ENCODE data around the gene LAMB3.

Gene LAMB3

DNA sequence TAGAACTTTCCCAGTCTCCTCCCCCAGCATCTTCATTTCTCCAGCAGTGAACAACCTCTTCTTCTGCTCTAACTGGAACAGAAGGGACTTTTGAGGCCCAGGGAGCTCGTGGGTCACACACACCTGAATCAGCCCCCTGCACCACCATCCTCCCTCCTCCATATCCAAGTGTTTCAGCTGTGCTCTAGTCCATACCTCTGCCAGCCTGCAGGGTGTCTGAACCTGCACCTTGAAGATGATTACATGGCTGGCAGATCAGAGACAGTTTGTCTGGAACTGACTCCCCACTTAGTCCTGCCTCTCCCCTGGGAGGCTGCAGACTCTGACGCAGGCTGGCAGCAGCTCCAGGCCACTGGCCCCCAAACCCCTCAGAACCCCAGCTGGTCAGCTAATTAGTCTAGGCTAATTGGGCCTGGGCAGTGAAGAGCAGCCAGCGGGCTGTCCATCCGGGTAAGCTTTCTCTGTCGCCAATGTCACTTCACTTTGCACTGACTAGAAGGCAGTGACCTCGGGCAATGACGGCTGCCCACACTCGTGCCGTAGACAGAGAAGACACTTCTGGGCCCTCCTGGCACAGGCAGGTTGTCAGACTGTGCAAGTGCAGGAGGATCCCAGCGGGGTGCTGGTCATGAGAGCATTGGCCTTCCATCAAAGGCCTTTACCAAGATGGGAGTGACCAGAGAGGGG, 56.5 kb downstream of the LAMB3 start:
- TF ChIP-seq GATA3 (IDR thresholded peaks at IDR 0.05; ENCODE audit: low read depth, low read length): no peak
- TF ChIP-seq GATA2 (IDR thresholded peaks at IDR 0.05; ENCODE audit: low read depth, low read length): no peak

DNA sequence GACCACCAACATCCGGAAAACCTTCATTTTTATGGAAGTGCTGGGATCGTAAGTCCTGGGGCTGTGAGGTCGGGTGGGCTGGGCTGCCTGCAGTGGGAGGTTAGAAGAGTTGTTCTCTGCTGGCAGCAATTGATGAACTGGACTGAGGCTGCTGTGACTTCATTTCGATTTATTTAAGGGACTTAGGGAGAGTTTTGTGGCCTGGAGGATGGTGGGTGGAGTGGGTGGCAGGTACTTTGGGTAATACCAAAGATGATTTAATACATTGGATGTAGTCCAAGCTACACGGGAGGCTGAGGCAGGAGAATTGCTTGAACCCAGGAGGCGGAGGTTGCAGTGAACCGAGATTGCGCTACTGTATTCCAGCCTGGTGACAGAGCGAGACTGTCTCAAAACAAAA, 57.2 kb downstream of the LAMB3 start:
- no peak for TF ChIP-seq GATA3 (IDR thresholded peaks at IDR 0.05; ENCODE audit: low read depth, low read length)

DNA sequence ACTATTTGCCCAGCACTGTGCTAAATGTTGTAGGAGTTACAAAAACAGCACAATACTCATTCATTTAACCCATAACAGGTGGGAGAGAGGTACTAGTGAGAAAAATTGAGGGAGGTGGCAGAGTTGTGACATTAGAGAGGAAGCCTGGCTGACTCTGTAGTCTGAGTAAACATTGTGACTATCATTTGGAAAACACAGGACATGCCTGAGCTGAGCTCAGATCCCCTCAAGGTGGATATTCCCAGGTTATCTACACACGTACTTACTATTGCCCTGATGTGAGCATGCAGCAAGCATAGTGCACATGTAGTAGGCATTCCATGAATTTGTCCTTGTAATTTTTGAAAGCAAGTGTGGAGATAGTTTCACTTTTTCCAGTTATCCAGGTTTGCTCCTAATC, 57.8 kb downstream of the LAMB3 start:
- TF ChIP-seq GATA3 (IDR thresholded peaks at IDR 0.05; ENCODE audit: low read depth, low read length): no peak
- TF ChIP-seq GATA2 (IDR thresholded peaks at IDR 0.05; ENCODE audit: low read depth, low read length): no peak

DNA sequence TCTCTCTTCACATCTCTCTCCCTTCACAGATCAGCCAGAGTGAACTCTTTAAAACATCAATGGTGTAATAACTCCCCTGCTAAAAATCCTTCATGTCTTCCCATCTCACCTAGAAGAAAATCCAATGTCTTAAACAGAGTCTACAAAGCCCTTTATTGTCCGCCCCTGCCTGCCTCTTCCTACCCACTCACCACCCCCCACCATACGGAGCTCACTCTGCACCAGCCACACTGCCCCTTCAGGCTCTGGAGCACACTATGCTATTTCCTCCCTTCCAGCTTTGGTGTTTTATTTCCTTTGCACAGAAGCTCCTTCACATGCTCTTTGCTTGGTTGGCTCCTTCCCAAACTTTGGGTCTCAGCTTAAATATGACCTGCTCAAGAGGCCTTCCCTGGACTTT, 58.5 kb downstream of the LAMB3 start:
- TF ChIP-seq GATA3 (IDR thresholded peaks at IDR 0.05; ENCODE audit: low read depth, low read length) (no peak), GATA2 (IDR thresholded peaks at IDR 0.05; ENCODE audit: low read depth, low read length) (no peak)

DNA sequence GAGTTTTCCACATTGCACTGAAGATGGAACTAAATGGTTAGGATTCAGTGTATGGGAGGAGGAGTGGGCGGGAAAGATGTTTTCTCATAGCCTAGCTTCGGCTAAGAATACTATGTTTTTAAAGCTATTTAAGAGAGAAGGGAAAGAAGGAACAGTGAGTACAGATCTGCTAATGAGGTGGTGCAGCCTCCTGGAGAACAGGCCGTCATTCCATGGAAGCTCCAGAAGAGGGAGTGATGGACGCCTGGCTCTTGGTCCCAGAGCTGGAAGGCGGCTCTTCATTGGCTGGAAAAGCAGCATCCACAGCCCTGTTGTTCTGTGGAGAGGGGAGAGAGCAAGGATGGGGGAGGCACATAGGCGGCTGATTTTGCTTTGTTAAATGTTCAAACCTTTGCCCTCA, 61.8 kb downstream of the LAMB3 start:
- TF ChIP-seq GATA3 (IDR thresholded peaks at IDR 0.05; ENCODE audit: low read depth, low read length): no peak
- TF ChIP-seq GATA2 (IDR thresholded peaks at IDR 0.05; ENCODE audit: low read depth, low read length): no peak

DNA sequence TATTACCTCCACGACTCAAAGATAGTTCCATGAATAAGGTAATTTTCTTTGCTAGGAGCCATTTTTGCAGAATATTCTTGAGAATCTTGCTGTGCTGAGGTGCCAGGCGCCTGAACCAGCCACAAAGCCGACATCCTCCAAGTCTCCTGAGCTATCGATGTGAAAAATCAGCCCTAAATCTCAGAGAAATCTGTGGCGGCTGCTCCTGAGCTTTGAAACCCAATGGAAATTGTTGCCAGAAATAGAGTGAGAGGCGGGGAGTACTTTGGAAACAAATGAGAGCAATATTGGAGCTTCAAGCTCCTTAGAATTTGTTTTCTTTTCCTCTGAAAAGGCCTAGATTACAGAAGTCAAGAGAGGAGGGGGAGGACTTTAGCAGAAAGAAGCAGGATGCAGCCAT, 62.4 kb downstream of the LAMB3 start:
- TF ChIP-seq GATA2 (IDR thresholded peaks at IDR 0.05; ENCODE audit: low read depth, low read length): no peak
- no peak for TF ChIP-seq GATA3 (IDR thresholded peaks at IDR 0.05; ENCODE audit: low read depth, low read length)

DNA sequence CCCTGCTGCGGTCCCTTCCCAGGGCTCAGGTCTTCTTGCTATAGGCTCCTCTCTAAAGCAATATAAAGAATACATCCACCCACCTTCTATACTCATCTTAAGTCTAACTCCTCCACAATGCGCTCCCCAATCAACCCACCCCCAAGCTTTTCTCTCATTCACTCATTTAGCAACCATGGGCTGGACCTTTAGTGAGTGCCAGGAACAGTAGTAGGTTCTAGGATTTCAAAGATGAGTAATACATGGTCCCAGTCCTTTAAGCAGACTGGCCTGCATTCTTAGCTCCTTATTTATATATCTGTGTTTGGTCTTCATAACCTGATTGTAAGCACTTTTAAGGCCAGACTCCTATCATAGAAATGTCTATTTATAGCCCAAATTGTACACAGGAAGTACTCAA, 62.8 kb downstream of the LAMB3 start:
- no peak for TF ChIP-seq GATA3 (IDR thresholded peaks at IDR 0.05; ENCODE audit: low read depth, low read length)
- TF ChIP-seq GATA2 (IDR thresholded peaks at IDR 0.05; ENCODE audit: low read depth, low read length): no peak

DNA sequence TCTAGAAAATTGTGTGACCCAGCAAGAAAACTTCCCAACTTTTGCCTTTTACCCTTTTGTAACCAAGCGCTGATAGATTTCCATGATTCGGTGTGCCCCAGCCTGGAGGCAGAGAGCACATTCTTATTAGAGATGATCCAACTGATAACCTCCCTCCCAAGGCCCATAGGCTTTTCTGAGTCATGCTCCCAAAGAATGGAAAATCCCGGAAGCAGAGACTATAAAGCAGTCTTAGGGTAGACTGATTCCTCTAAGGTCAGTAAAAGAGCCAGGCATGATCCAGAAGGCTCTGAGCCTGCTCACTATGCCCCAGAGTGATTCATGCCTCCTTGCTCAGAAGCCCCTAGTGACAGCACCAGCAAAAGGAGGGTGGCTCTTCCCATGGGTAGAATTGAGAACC, 64.4 kb downstream of the LAMB3 start:
- TF ChIP-seq GATA2 (IDR thresholded peaks at IDR 0.05; ENCODE audit: low read depth, low read length): no peak

DNA sequence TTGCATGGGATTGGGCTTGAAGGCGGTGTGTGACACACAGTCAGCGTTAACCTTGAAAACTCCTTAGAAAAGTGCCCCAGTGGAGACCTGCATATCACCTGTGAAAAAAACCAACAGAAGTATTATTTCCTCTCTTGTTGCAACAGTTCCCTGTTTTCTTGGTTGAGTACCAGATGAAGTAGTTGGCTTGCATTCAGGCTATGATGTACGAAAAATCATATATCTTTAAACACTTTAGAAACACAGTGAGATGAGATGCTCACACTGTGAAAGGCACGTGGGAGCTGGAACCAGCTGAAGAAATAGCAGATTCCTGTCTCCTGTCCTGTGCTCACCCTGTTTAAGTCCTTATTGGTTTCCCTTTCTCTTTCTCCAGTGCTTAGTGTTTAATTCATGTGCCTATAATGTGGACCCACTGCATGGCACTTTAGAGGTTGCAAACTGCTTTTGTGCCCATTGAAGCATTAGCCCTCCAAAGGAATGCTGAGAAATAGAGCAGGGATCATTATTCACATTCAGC, 65.9 kb downstream of the LAMB3 start:
- TF ChIP-seq GATA3 (IDR thresholded peaks at IDR 0.05; ENCODE audit: low read depth, low read length) (no peak), GATA2 (IDR thresholded peaks at IDR 0.05; ENCODE audit: low read depth, low read length) (no peak)

DNA sequence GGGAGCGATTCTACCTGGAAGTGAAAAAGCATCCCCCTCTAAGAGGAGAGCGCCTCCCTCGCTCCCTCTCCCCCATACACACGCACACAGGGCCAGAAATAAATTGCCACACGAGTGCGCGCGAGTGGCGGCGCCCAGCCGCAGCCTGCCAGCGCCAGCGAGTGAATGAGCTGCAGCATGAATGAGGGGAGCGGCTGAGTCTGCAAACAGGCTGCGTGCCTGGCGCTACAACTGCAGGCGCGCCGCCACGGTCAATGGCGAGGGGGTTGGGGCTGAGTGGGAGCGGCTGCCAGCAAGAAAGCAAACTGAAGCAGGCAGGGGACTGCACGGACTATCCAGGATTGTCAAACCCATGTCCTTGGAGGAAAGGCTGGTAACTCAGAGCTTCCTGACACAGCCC, 66.6 kb downstream of the LAMB3 start:
- TF ChIP-seq GATA2 (IDR thresholded peaks at IDR 0.05; ENCODE audit: low read depth, low read length): no peak
- no peak for TF ChIP-seq GATA3 (IDR thresholded peaks at IDR 0.05; ENCODE audit: low read depth, low read length)

DNA sequence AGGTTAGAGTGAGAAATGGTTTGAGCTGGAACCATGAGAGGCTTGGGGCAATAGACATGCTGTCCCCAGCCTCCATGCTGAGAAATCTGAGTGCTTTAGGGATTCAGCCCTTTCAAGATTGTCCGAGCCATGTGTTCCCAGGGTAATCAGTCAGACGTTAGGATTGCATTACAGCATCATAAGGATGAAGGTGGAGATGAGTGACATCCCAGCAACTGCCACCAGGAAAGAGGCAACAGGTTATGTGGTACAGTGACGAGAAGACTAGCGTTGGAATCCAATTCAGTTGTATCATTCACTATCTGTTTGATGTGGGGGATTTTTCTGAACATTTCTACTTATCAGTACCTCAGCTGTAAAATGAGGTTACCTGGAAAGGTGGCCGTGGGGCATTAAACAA, 67.0 kb downstream of the LAMB3 start:
- TF ChIP-seq GATA3 (IDR thresholded peaks at IDR 0.05; ENCODE audit: low read depth, low read length): no peak
- TF ChIP-seq GATA2 (IDR thresholded peaks at IDR 0.05; ENCODE audit: low read depth, low read length): no peak

DNA sequence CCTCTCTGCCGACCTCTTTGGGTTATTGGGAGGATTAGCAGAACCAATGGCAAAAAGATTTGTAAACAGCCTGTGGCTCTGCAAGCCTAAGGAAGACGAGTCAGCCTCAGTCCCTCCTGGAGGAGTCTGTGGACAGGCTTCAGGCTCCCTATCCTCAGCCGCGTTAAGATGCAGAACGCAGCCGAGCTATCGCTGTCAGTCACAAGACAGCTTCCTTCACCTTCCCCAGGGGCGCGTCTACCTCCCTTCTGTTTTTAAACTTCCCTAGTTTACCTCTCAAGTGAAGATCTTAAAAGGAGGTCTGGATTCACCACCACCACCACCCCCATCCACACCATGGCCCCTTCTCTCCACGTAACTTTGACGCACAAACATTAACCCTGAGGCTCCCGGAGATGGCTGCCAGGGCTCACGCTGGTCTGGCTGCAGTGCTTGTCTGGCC, 68.0 kb downstream of the LAMB3 start:
- no peak for TF ChIP-seq GATA3 (IDR thresholded peaks at IDR 0.05; ENCODE audit: low read depth, low read length)
- no peak for TF ChIP-seq GATA2 (IDR thresholded peaks at IDR 0.05; ENCODE audit: low read depth, low read length)

DNA sequence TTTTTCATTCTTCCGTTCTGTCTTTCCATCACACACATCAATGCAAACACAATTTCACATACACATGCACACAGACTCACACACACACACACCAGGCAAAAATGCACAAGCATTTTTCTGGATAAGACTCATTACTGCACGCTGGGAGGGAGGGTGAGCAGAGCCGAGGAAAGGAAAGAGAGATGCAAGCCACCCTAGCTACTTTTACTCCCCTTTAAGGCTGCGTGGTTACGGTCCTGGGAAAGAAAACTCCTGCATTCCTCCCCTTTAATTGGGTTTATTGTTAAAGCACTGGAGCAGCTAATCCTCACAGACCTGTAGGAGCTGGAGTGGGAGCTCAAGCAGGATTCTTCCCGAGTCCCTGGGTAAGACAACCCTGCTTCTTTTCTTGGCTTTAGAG, 68.8 kb downstream of the LAMB3 start, which contains the start of gene CAMK1G:
TSS of gene CAMK1G (plus strand) at position 307 of the 400 bp plus-strand sequence. CDS start 11,270 bp downstream, outside the sequence.
- no peak for TF ChIP-seq GATA3 (IDR thresholded peaks at IDR 0.05; ENCODE audit: low read depth, low read length)
- no peak for TF ChIP-seq GATA2 (IDR thresholded peaks at IDR 0.05; ENCODE audit: low read depth, low read length)

DNA sequence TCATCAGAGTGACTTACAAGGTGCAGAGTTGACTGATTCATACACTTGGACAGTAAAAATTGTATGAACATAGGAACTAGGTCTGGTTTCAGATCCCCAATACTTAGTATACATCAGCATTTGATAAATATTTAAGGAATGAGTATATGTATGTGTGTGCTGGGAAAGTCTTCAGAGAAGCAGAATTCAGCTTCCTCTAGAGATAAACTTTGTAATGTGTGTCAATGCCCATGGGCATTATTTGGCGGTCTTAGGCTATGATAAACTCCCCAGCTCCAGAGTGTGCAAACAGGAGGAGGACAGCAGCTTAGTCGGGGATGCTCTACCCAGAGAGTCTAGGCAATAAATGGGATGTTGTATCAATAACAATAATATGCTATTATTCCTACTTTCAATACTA, 71.6 kb downstream of the LAMB3 start:
- TF ChIP-seq GATA3 (IDR thresholded peaks at IDR 0.05; ENCODE audit: low read depth, low read length): no peak
- no peak for TF ChIP-seq GATA2 (IDR thresholded peaks at IDR 0.05; ENCODE audit: low read depth, low read length)

DNA sequence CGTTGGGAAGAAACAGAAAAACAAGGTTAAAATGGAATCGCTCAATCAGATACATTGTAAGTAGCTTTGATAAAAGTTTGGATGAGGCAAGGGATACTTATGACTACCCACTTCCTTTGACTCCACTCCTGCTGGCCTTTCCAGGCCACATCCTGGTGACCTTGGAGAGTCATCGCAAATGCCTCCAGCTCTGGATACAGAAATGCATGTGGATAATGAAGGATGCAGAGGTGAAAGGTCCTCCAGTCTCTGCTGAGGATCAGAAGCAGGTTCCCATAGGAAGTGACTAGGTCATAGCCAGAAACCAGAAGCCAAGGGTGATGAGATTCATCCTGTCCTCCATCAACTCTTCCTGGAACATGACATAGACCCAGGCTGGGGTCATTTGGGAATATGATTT, 74.9 kb downstream of the LAMB3 start:
- TF ChIP-seq GATA3 (IDR thresholded peaks at IDR 0.05; ENCODE audit: low read depth, low read length) (no peak), GATA2 (IDR thresholded peaks at IDR 0.05; ENCODE audit: low read depth, low read length) (no peak)

All from SH-SY5Y (cell line).